ENCODE measurements around the gene JAG1. TPM values are rescaled to one million over a fixed set of nuclear protein-coding genes. Genes with fewer than 3 reads are reported as not detected.
"Not testable (repeated sequence)": the region's sequence is repeated elsewhere in the genome, so short reads cannot be mapped to it uniquely, and the experiment has no call there.

Gene JAG1
- total RNA-seq, 2 donors from 2014 or later, result 66.5 to 102 TPM

DNA sequence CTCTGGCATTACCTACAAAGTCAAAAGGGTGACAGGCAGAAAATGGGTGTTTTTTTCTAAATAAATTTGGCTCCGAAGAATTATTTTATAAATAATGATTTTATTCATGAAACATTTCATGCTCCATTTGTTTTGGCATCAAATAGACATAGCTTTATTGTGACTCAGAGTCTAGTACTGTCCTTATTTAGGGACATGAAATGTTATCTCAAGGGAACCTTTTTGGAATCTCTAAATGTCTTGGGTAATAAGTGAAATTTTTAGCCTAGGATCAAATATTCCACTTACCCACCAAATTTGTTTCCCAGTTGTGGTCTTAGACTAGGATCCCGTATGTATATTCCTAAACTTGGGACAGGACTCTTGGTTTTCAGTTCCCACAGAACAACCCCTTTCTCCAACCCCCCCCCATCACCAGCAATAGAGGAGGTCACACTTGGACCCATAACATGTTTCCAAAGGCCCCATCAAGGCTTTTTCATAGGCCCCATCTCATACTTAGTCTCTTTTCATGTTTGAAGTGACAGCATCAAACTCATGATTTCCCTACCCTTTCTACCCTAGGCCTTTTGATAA is 81.8 kb downstream of the JAG1 start:
- TF ChIP-seq, protein P1, sequence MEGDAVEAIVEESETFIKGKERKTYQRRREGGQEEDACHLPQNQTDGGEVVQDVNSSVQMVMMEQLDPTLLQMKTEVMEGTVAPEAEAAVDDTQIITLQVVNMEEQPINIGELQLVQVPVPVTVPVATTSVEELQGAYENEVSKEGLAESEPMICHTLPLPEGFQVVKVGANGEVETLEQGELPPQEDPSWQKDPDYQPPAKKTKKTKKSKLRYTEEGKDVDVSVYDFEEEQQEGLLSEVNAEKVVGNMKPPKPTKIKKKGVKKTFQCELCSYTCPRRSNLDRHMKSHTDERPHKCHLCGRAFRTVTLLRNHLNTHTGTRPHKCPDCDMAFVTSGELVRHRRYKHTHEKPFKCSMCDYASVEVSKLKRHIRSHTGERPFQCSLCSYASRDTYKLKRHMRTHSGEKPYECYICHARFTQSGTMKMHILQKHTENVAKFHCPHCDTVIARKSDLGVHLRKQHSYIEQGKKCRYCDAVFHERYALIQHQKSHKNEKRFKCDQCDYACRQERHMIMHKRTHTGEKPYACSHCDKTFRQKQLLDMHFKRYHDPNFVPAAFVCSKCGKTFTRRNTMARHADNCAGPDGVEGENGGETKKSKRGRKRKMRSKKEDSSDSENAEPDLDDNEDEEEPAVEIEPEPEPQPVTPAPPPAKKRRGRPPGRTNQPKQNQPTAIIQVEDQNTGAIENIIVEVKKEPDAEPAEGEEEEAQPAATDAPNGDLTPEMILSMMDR (IDR thresholded peaks at IDR 0.05), result no peak
- Histone ChIP-seq H3K4me3 (no peak overlapping the region), H3K9me3 (no peaks in the 10 kb centered on the region), H3K36me3 (no peaks in the 10 kb centered on the region), H3K27me3 (no peaks in the 10 kb centered on the region), H3K27ac (no peak overlapping the region), H3K4me1 (no peaks in the 10 kb centered on the region), H3K9ac (ENCODE audit: low read depth in 2 of 2, low read length in 2 of 2) (no peak overlapping the region)
- intact Hi-C loops (cut with DNase I), result no loop called here
- DNase-seq, result no peak

DNA sequence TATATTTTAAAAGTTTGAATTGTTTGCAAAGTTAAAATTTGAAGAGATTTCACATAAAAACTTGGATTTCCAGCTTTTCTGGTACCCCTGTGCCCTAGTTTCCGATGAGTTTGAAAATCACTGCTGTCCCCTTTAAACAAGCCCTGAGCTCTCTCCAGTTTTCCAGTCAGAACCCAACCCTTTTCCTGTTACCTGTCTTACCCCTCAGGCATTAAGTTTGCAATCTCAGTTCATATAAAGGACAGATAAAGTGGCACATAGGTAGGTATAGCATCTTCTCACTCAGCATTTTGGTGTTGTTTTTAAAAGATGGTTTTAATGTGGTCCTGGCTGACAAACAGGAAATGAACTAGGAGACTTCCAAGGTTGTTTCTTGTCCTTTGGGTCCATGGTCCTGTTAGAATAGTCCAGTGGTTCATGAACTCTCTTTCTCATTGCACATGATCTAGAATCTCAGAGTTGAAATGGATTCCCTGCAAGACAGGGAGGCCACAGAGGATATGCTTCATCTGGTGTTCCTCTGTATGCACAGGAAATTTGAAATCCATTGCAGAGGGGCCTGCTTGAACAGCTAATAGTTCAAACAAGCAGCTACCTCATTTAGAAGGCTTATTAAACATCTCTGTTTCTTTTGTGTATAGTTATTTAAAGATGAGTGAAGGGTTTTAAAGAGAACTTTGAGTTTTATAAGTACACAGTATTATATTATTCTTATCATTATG is 82.7 kb downstream of the JAG1 start:
- Histone ChIP-seq H3K27me3 (no peaks in the 10 kb centered on the region), H3K4me3 (no peak overlapping the region), H3K4me1 (no peaks in the 10 kb centered on the region), H3K9me3 (no peaks in the 10 kb centered on the region), H3K9ac (ENCODE audit: low read depth in 2 of 2, low read length in 2 of 2) (no peak overlapping the region), H3K27ac (no peak overlapping the region), H3K36me3 (no peaks in the 10 kb centered on the region)
- TF ChIP-seq, protein P1 (IDR thresholded peaks at IDR 0.05), result no peak
- DNase-seq, result no peak
- intact Hi-C loops (cut with DNase I), result no loop called here

DNA sequence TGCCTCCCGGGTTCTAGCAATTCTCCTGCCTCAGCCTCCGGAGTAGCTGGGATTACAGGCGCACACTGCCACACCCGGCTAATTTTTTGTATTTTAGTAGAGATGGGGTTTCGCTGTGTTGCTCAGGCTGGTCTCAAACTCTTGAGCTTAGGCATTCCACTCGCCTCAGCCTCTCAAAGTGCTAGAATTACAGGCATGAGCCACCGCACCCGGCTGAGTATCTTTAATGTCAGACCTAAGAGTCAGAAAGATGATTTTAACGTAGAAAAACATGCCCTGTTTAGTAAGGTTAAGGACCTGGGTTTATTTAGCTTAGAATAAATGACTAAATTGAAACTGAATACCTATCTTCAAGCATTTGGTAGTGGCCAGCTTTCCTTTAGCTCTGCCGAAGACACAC is 83.4 kb downstream of the JAG1 start:
- H3K4me3 ChIP-seq; intact Hi-C loops (cut with DNase I); H3K9me3 ChIP-seq; H3K27me3 ChIP-seq; H3K4me1 ChIP-seq; H3K27ac ChIP-seq; DNase-seq; H3K36me3 ChIP-seq; H3K9ac ChIP-seq (ENCODE audit: low read depth in 2 of 2, low read length in 2 of 2): not testable (repeated sequence)

Small RNAs within 50 kb of the gene (microRNA-seq; reads per million reads assigned to microRNA genes)
- gene MIR6870, result not detected

Other genes with a start within 250 kb of the JAG1 start
- 10 to 100 TPM; 22.6 to 24.9 TPM for gene MKKS, start 239.8 kb downstream of the JAG1 start, total RNA-seq
- 1 to 10 TPM; 5.0 to 8.8 TPM for gene SLX4IP, start 238.7 kb downstream of the JAG1 start, total RNA-seq

Data from colonic mucosa (tissue), 4 donors.